WERI-Rb-1 (cell line): ENCODE measurements around the gene PAPOLB.

Experiments
- DNase-seq: peaks from one replicate; pipeline ENCODE4 v3.0.0-alpha.2; 2020
- H3K27ac ChIP-seq: fragments of 250-450 bp; sonication (Bioruptor Pico); 2 replicates; pipeline ENCODE4 v1.5.1; 2020; ENCODE audit warnings: mild to moderate bottlenecking, moderate library complexity
- H3K27me3 ChIP-seq: fragments of 250-450 bp; sonication (Bioruptor Pico); 2 replicates; pipeline ENCODE4 v1.5.1; 2021; ENCODE audit warnings: mild to moderate bottlenecking, low read depth, moderate library complexity; ENCODE audit not compliant: insufficient read depth, severe bottlenecking
- H3K36me3 ChIP-seq: fragments of 250-450 bp; sonication (Bioruptor Pico); 2 replicates; pipeline ENCODE4 v1.5.1; 2020; ENCODE audit warnings: mild to moderate bottlenecking, moderate library complexity
- H3K4me3 ChIP-seq: 2 replicates; pipeline ENCODE4 v1.5.1; 2011; ENCODE audit warnings: low read depth, mild to moderate bottlenecking, control low read depth, low read length
- H3K9me3 ChIP-seq: fragments of 250-450 bp; sonication (Bioruptor Pico); 2 replicates; pipeline ENCODE4 v1.5.1; 2021; ENCODE audit warnings: mild to moderate bottlenecking, moderate library complexity; ENCODE audit not compliant: severe bottlenecking
- TF ChIP-seq, protein P1 (sequence below): IDR thresholded peaks from 2 replicates; pipeline ENCODE4 v1.5.1; 2011; ENCODE audit warnings: low read depth, mild to moderate bottlenecking, control low read depth, inconsistent platforms, low read length

Gene PAPOLB

DNA sequence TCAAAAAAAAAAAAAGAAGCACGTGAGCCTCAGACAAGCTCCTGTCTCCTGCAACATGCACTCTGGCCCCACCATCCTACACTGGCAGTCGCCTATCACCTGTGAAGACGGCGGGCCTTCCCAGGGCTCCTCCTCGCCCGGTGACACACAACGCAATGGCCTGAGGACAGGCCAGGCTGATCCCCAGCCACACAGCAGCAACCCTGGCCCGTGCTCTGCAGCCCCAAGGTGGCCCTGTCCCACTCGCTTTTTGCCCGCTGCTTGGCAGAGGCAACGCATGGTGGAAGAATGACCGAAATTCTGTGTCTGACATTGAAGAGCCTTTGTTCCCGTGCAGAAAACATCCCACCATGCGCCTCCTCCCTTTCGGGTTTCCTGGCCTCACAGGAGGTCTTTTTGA lies 13.6 kb upstream of the PAPOLB start:
- Histone ChIP-seq H3K36me3 (peaks cover 51% of the 10 kb centered on the region), H3K27ac (no peak overlapping the region), H3K27me3 (no peaks in the 10 kb centered on the region), H3K4me3 (no peak overlapping the region), H3K9me3 (no peaks in the 10 kb centered on the region)
- no peak for DNase-seq
- TF ChIP-seq, protein P1, sequence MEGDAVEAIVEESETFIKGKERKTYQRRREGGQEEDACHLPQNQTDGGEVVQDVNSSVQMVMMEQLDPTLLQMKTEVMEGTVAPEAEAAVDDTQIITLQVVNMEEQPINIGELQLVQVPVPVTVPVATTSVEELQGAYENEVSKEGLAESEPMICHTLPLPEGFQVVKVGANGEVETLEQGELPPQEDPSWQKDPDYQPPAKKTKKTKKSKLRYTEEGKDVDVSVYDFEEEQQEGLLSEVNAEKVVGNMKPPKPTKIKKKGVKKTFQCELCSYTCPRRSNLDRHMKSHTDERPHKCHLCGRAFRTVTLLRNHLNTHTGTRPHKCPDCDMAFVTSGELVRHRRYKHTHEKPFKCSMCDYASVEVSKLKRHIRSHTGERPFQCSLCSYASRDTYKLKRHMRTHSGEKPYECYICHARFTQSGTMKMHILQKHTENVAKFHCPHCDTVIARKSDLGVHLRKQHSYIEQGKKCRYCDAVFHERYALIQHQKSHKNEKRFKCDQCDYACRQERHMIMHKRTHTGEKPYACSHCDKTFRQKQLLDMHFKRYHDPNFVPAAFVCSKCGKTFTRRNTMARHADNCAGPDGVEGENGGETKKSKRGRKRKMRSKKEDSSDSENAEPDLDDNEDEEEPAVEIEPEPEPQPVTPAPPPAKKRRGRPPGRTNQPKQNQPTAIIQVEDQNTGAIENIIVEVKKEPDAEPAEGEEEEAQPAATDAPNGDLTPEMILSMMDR = no peak

DNA sequence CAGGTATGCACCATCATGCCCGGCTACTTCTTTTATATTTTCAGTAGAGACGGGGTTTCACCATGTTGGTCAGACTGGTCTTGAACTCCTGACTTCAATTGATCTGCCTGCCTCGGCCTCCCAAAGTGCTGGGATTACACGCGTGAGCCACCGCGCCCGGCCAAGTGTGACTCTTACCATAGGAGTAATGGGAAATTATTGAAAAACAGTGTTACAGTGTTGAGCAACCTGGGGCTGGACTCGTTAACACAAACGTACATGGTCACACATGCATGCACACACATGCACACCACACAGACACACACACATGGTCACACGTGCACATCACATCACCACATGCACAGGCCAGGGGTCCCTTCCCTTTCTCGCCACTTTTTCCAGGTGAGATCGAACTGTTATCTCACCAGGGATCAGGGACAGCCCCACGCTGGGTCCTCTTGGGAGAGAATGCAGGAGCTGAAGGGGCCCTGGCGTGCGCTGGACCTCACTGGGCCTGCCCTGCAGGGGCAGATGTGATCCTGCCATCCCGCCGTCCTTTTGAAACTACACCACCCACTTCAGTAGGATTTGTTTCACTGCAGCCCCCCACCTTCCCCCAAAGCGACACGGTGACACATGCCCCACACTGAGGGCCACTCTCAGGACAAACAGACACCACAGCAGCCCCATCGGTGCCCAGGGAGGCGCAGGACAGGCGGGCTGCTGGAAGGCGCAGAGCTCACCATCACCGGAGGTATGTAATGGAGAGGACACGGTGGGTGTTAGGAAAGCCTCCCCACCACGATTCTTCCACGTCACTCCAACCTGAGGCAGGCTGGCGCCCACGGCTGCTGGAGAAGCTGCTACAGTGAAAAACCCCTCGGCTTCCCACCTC lies 11.5 kb upstream of the PAPOLB start:
- H3K9me3 ChIP-seq = no peaks in the 10 kb centered on the region
- H3K36me3 ChIP-seq = peaks cover 42% of the 10 kb centered on the region
- TF ChIP-seq, protein P1 = no peak
- H3K27ac ChIP-seq = no peak overlapping the region
- no peaks in the 10 kb centered on the region for H3K27me3 ChIP-seq
- no peak for DNase-seq
- H3K4me3 ChIP-seq = no peak overlapping the region

DNA sequence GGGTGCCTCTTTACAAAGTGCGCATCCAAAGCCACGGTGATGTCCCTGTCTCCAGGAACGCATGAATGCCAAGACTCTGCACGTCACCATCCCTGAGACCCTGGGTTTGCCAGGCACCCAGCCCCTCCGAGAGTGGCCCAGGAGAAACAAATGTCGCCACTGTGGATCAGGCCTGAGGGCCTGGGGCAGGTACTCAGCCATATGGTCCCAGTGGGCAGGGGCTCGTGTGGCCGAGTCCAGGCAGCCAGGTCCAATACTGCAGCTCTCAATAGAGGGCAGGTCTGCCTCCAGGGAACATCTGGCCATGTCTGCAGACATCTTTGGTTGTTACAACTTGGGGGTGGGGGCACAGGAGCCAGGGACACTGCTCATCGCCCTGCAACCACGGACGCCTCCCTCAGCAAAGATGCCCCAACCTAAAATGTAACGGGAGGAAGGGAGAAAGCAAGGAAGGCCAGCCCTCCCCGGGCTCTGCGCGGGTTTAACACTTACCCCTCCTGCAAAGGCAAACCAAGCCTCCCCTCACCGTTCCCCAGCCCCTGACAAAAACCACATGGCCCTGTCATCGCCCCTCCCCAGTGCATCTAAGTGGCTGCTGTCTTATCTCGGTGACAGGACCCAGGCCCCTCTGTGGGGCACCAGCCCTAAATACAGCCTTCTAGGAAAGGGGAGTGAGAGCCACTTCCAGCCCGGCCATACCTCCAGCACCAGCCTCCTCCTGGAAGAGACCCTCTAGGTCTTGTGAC lies 10.3 kb upstream of the PAPOLB start:
- no peak for DNase-seq
- Histone ChIP-seq H3K36me3 (peaks cover 34% of the 10 kb centered on the region), H3K27ac (no peak overlapping the region), H3K27me3 (no peaks in the 10 kb centered on the region), H3K9me3 (no peaks in the 10 kb centered on the region), H3K4me3 (no peak overlapping the region)
- TF ChIP-seq, protein P1 = no peak

DNA sequence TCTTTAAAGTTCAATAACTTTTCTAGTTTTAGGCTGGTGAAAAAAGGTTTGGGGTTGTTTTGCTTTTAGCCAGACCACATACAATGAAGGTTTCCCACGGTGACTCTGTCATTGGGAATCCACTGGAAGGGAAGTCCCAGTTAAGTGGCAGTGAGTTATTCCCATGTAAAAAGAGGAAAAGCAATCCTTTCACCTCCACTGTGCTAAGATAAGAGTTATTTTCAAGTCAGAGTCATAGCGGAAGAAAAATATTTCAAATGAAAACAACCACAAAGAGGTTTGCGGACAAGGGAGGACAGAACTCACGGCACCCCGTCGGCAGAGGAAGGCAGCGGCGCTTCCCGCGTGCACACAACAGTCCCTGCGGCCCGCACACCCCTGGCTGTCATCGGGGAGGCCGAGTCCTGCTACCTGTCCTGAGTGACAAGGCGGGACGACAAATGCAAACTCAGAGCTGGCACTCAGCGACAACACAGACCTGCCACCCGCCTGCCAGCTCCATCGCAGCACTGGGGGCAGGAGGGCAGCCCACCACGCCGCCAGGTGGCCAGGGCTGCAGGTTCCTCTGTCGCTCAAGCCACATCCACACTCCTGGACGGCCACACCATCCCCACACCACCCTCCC lies 9.3 kb upstream of the PAPOLB start:
- TF ChIP-seq, protein P1 = no peak
- no peaks in the 10 kb centered on the region for H3K27me3 ChIP-seq
- H3K36me3 ChIP-seq = peaks cover 25% of the 10 kb centered on the region
- H3K4me3 ChIP-seq = no peak overlapping the region
- no peak overlapping the region for H3K27ac ChIP-seq
- no peak for DNase-seq
- no peaks in the 10 kb centered on the region for H3K9me3 ChIP-seq

DNA sequence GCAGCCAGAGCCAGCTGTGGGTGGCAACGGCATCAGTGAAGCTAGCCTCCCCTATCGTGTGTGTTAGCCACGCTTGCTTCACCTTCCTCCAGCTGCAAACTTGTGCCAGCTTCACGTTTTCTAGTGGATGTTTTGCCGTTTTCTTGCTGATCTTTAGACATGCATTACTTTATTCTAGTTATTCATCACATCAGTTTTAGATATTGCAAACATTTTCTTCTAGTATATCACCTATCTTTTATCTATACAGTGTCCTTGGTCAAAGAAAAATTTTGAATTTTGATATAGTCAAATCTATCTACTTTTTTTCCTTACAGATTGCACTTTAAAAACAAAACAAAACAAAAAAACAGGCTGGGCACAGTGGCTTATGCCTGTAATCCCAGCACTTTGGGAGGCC lies 6.7 kb upstream of the PAPOLB start:
- Histone ChIP-seq H3K27ac (no peak overlapping the region), H3K36me3 (peaks cover 6% of the 10 kb centered on the region), H3K9me3 (no peaks in the 10 kb centered on the region), H3K27me3 (no peaks in the 10 kb centered on the region), H3K4me3 (no peak overlapping the region)
- TF ChIP-seq, protein P1 = no peak
- DNase-seq = no peak
